SK-N-SH treated with all-trans-retinoic acid at 6 μM for 48 hours (cell line): ENCODE results near the gene ZSWIM6.

Source experiments
- OSR1 ChIP-seq: fragments of 250-450 bp; sonication (Bioruptor Pico); IDR thresholded peaks from 2 replicates; pipeline ENCODE4 v1.8.0; 2022; ENCODE audit warnings: moderate library complexity, mild to moderate bottlenecking, inconsistent platforms
- PPARA ChIP-seq: fragments of 250-450 bp; sonication (Bioruptor Pico); IDR thresholded peaks from 2 replicates; pipeline ENCODE4 v1.5.0; 2020; ENCODE audit warnings: mild to moderate bottlenecking, borderline replicate concordance
- ZC3H10 ChIP-seq: fragments of 250-450 bp; sonication (Bioruptor Pico); IDR thresholded peaks from 2 replicates; pipeline ENCODE4 v1.5.1; 2021; ENCODE audit warnings: mild to moderate bottlenecking, moderate library complexity
- TF ChIP-seq, protein P1 (sequence below): fragments of 250-450 bp; sonication (Bioruptor Pico); IDR thresholded peaks from 2 replicates; pipeline ENCODE4 v1.5.0; 2020; ENCODE audit warnings: mild to moderate bottlenecking, moderate library complexity
- TF ChIP-seq, protein P2 (sequence below): fragments of 250-450 bp; sonication (Bioruptor Pico); IDR thresholded peaks from 2 replicates; pipeline ENCODE4 v1.8.0; 2021; ENCODE audit warnings: low read depth, mild to moderate bottlenecking, moderate library complexity, borderline replicate concordance

DNA sequence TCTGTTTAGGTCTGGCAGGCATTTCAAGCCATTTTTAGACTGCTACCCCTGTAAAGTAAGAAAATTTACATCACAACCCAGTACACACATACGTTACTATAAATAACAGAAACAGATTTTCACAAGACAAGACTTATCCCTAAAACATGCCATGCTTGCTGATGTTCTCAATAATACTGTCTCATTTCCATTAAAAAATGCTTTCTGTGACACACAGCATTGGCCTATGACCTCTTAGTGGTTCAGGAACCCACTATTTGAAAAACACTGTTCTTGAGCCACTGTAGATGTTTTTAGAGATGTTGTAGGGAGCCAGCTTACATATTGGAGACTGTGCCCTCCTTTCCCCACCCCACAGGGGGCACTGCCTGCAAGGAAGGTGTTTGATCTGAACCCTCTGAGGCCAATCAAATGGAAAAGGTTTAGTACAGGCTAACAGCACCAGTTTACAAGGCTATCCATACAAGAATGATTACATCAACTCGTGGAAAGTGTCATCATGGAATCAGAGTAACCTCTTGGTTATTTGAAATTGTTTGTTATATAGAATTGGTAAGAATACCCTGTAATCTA lies 30.8 kb downstream of the ZSWIM6 start:
- TF ChIP-seq, protein P1, sequence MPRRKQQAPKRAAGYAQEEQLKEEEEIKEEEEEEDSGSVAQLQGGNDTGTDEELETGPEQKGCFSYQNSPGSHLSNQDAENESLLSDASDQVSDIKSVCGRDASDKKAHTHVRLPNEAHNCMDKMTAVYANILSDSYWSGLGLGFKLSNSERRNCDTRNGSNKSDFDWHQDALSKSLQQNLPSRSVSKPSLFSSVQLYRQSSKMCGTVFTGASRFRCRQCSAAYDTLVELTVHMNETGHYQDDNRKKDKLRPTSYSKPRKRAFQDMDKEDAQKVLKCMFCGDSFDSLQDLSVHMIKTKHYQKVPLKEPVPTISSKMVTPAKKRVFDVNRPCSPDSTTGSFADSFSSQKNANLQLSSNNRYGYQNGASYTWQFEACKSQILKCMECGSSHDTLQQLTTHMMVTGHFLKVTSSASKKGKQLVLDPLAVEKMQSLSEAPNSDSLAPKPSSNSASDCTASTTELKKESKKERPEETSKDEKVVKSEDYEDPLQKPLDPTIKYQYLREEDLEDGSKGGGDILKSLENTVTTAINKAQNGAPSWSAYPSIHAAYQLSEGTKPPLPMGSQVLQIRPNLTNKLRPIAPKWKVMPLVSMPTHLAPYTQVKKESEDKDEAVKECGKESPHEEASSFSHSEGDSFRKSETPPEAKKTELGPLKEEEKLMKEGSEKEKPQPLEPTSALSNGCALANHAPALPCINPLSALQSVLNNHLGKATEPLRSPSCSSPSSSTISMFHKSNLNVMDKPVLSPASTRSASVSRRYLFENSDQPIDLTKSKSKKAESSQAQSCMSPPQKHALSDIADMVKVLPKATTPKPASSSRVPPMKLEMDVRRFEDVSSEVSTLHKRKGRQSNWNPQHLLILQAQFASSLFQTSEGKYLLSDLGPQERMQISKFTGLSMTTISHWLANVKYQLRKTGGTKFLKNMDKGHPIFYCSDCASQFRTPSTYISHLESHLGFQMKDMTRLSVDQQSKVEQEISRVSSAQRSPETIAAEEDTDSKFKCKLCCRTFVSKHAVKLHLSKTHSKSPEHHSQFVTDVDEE (CRISPR knock-in tag) = no peak
- TF ChIP-seq OSR1 = no peak
- no peak for TF ChIP-seq PPARA (CRISPR knock-in tag)
- TF ChIP-seq ZC3H10 = no peak
- TF ChIP-seq, protein P2, sequence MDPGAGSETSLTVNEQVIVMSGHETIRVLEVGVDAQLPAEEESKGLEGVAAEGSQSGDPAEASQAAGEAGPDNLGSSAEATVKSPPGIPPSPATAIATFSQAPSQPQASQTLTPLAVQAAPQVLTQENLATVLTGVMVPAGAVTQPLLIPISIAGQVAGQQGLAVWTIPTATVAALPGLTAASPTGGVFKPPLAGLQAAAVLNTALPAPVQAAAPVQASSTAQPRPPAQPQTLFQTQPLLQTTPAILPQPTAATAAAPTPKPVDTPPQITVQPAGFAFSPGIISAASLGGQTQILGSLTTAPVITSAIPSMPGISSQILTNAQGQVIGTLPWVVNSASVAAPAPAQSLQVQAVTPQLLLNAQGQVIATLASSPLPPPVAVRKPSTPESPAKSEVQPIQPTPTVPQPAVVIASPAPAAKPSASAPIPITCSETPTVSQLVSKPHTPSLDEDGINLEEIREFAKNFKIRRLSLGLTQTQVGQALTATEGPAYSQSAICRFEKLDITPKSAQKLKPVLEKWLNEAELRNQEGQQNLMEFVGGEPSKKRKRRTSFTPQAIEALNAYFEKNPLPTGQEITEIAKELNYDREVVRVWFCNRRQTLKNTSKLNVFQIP (CRISPR knock-in tag) = no peak
